ENCODE measurements around the gene C1orf56. TPM values are rescaled to one million over a fixed set of nuclear protein-coding genes. Genes with fewer than 3 reads are reported as not detected.

The C1orf56 gene
- total RNA-seq, 3 donors from 2014 or later (not counting 1 experiment from before 2014, with no cell fraction given), result 1.6 to 3.3 (median 1.9) TPM

DNA sequence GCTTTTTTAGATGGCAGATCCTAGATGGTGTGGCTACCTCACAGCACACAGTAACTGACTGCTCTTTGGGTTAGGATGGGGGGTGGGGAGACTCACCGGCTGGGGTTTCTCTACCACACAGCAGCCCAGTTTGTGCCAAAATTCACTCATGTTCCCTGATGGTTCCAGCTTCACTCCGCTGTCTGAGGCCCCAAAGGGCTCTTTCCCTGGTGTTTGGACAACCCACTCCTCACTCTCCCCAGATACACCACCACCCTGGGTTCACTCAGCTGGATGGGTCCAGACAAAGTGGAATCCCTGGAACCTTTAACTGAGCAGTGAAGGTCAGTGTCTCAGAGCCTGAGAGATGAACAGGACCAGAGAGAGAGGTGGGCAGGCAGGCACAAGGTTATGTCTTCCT lies 8.0 kb downstream of the C1orf56 start:
- Histone ChIP-seq H3K4me1 (ENCODE audit: control insufficient read depth, insufficient read depth, low read length) (peaks cover 51% of the 10 kb centered on the region), H3K27ac (ENCODE audit: low read length) (peak overlapping the region; percentile 89), H3K27me3 (ENCODE audit: control insufficient read depth, insufficient read depth, low read length) (no peaks in the 10 kb centered on the region), H3K9me3 (ENCODE audit: control insufficient read depth, insufficient read depth, low read length) (no peaks in the 10 kb centered on the region), H3K36me3 (ENCODE audit: control insufficient read depth, insufficient read depth, low read length) (peaks cover 60% of the 10 kb centered on the region), H3K4me3 (ENCODE audit: low read length) (peak overlapping the region; percentile 95)
- H3K36me3 Mint-ChIP-seq, result peaks cover 43% of the 10 kb centered on the region
- intact Hi-C loops (cut with micrococcal nuclease), result loop anchor here (5.0 kb wide), 3 partner anchors 33 to 483 kb away; partner anchors contain the start of gene ZNF687
- no peak for ATAC-seq
- 33% methylated on average over 1 of the region's 2 CpGs for WGBS (ENCODE audit: insufficient coverage)
- H3K9me3 Mint-ChIP-seq, result no peaks in the 10 kb centered on the region
- peak overlapping the region; percentile 92 for H3K4me3 Mint-ChIP-seq
- TF ChIP-seq, protein P1, sequence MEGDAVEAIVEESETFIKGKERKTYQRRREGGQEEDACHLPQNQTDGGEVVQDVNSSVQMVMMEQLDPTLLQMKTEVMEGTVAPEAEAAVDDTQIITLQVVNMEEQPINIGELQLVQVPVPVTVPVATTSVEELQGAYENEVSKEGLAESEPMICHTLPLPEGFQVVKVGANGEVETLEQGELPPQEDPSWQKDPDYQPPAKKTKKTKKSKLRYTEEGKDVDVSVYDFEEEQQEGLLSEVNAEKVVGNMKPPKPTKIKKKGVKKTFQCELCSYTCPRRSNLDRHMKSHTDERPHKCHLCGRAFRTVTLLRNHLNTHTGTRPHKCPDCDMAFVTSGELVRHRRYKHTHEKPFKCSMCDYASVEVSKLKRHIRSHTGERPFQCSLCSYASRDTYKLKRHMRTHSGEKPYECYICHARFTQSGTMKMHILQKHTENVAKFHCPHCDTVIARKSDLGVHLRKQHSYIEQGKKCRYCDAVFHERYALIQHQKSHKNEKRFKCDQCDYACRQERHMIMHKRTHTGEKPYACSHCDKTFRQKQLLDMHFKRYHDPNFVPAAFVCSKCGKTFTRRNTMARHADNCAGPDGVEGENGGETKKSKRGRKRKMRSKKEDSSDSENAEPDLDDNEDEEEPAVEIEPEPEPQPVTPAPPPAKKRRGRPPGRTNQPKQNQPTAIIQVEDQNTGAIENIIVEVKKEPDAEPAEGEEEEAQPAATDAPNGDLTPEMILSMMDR (IDR thresholded peaks at IDR 0.05), result no peak
- no peaks in the 10 kb centered on the region for H3K27me3 Mint-ChIP-seq (ENCODE audit: low read depth in 2 of 2)
- no peak for DNase-seq
- peaks cover 79 to 80% of the 10 kb centered on the region in 2 donors for H3K4me1 Mint-ChIP-seq
- H3K27ac Mint-ChIP-seq, result peak overlapping the region; percentile 98 to 99

DNA sequence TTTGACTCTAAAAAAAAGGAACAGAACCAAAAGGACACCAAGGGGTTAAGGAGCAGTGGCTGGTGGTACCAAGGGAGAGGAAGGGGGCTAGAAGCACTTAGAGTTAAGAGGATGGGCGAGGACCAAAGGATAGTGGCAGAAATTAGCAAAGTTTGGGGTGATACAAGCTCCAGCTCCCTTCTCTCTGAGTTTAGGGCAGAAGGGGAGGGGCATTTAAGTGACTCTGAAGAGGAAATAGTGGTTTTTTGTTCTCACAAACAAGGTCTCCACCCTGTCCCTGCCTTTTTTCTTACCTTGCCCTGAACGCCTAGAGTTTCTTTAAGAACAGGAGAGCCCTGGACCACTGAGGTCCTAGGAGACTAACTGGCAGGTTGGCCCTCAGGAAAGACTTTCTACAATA lies 8.6 kb downstream of the C1orf56 start:
- Histone ChIP-seq H3K36me3 (ENCODE audit: control insufficient read depth, insufficient read depth, low read length) (peaks cover 56% of the 10 kb centered on the region), H3K27me3 (ENCODE audit: control insufficient read depth, insufficient read depth, low read length) (no peaks in the 10 kb centered on the region), H3K4me1 (ENCODE audit: control insufficient read depth, insufficient read depth, low read length) (peaks cover 51% of the 10 kb centered on the region), H3K4me3 (ENCODE audit: low read length) (peak overlapping the region; percentile 95), H3K9me3 (ENCODE audit: control insufficient read depth, insufficient read depth, low read length) (no peaks in the 10 kb centered on the region), H3K27ac (ENCODE audit: low read length) (peak overlapping the region; percentile 89)
- H3K27me3 Mint-ChIP-seq (ENCODE audit: low read depth in 2 of 2), result no peaks in the 10 kb centered on the region
- peak in 1 of 2 donors; percentile 82 for DNase-seq
- ATAC-seq, result peak; percentile 11 to 25 (median 17)
- 0% methylated on average over 2 of the region's 2 CpGs for WGBS (ENCODE audit: insufficient coverage)
- peaks cover 43% of the 10 kb centered on the region for H3K36me3 Mint-ChIP-seq
- peak overlapping the region; percentile 98 to 99 for H3K27ac Mint-ChIP-seq
- peaks cover 81 to 85% of the 10 kb centered on the region in 2 donors for H3K4me1 Mint-ChIP-seq
- TF ChIP-seq, protein P1 (IDR thresholded peaks at IDR 0.05), result no peak
- no peaks in the 10 kb centered on the region for H3K9me3 Mint-ChIP-seq
- intact Hi-C loops (cut with micrococcal nuclease), result loop anchor here (5.0 kb wide), 3 partner anchors 34 to 484 kb away; partner anchors contain the start of gene ZNF687
- H3K4me3 Mint-ChIP-seq, result peak overlapping the region; percentile 92

DNA sequence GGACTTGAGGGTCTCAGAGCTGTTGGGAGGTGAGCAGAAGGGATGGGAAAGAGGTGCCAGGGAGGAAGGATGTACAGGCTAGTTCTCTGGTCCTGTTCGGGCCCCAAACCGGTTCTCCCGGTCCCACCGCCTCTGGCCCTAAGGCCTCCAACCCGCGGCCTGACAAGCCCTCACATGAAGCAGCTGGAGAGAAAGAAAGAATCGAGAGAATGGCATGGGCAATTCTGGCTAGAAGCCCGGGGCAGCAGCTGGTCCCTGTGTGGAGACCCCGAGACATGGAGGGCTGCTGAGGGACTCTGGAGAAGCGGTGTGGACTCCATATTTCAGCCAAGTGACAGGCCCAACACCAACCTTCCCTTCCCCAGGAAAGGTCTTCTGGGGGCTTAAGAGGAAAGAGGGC lies 11.1 kb downstream of the C1orf56 start:
- Mint-ChIP-seq H3K27me3 (ENCODE audit: low read depth in 2 of 2) (no peaks in the 10 kb centered on the region), H3K27ac (peak overlapping the region; percentile 98 to 99), H3K36me3 (peaks cover 31% of the 10 kb centered on the region), H3K4me1 (peaks cover 71 to 72% of the 10 kb centered on the region in 2 donors), H3K4me3 (peak overlapping the region; percentile 92), H3K9me3 (no peaks in the 10 kb centered on the region)
- no peak for ATAC-seq
- peak overlapping the region; percentile 89 for H3K27ac ChIP-seq (ENCODE audit: low read length)
- peaks cover 31% of the 10 kb centered on the region for H3K36me3 ChIP-seq (ENCODE audit: control insufficient read depth, insufficient read depth, low read length)
- no peaks in the 10 kb centered on the region for H3K9me3 ChIP-seq (ENCODE audit: control insufficient read depth, insufficient read depth, low read length)
- peak overlapping the region; percentile 95 for H3K4me3 ChIP-seq (ENCODE audit: low read length)
- H3K4me1 ChIP-seq (ENCODE audit: control insufficient read depth, insufficient read depth, low read length), result peaks cover 47% of the 10 kb centered on the region
- peak; percentile 43 to 44 for DNase-seq
- intact Hi-C loops (cut with micrococcal nuclease), result loop anchor here (1.0 to 5.0 kb wide), 5 partner anchors 12 to 486 kb away; partner anchors contain the start of genes GABPB2, PRUNE1 and ZNF687
- no peaks in the 10 kb centered on the region for H3K27me3 ChIP-seq (ENCODE audit: control insufficient read depth, insufficient read depth, low read length)
- WGBS (ENCODE audit: insufficient coverage), result 0% methylated on average over 9 of the region's 10 CpGs
- TF ChIP-seq, protein P1 (IDR thresholded peaks at IDR 0.05), result no peak
